Stimulated activated CD8-positive, alpha-beta memory T cell treated with anti-CD3 and anti-CD28 coated beads, Interleukin-15, amount 100 ng/mL, for 4 hours (primary cell): ENCODE results near the gene OR51V1.

Experiments
- DNase-seq, 2 donors: peaks; one replicate each; pipeline ENCODE4 v3.0.0-alpha.2; 2020; ENCODE audit warnings: low read depth in 2 of 2

The OR51V1 gene

GRCh38 chr11:5230266-5230665 is 29.8 kb upstream of the OR51V1 start:
- DNase-seq: no peak

- no peak for DNase-seq
These were observed 29.3 kb upstream of the OR51V1 start for GRCh38 chr11:5229796-5230195.

- DNase-seq: no peak
These were observed 28.9 kb upstream of the OR51V1 start for GRCh38 chr11:5229356-5229755.

GRCh38 chr11:5228124-5228523 is 27.6 kb upstream of the OR51V1 start:
- DNase-seq: no peak

GRCh38 chr11:5227681-5228080 is 27.2 kb upstream of the OR51V1 start:
- DNase-seq: no peak

GRCh38 chr11:5226732-5227310 is 26.3 kb upstream of the OR51V1 start, which contains the start of gene HBB:
Gene HBB (minus strand): TSS chr11:5227071. CDS start chr11:5227021, 50 bp downstream.
- no peak for DNase-seq

GRCh38 chr11:5225480-5225871 is 25.0 kb upstream of the OR51V1 start:
- DNase-seq: no peak

- DNase-seq: no peak
These were observed 24.3 kb upstream of the OR51V1 start for GRCh38 chr11:5224538-5225479.

- DNase-seq: no peak
These were observed 23.2 kb upstream of the OR51V1 start for GRCh38 chr11:5223686-5224085.

- DNase-seq: no peak
These were observed 22.7 kb upstream of the OR51V1 start for GRCh38 chr11:5223146-5223545.

- DNase-seq: no peak
These were observed 9.9 kb upstream of the OR51V1 start for GRCh38 chr11:5210376-5210885.

- DNase-seq: no peak
These were observed 4.3 kb upstream of the OR51V1 start for GRCh38 chr11:5204787-5205186.

- no peak for DNase-seq
These were observed 2.9 kb upstream of the OR51V1 start for GRCh38 chr11:5203366-5203765.

- no peak for DNase-seq
These were observed 2.2 kb downstream of the OR51V1 start for GRCh38 chr11:5198285-5198684.

GRCh38 chr11:5197536-5197935 is 2.9 kb downstream of the OR51V1 start:
- no peak for DNase-seq

GRCh38 chr11:5196731-5197130 is 3.8 kb downstream of the OR51V1 start:
- DNase-seq: no peak

GRCh38 chr11:5196067-5196466 is 4.4 kb downstream of the OR51V1 start:
- DNase-seq: no peak

- DNase-seq: no peak
These were observed 7.7 kb downstream of the OR51V1 start for GRCh38 chr11:5192738-5193137.

- DNase-seq: no peak
These were observed 12.3 kb downstream of the OR51V1 start for GRCh38 chr11:5188201-5188600.

- DNase-seq: no peak
These were observed 22.2 kb downstream of the OR51V1 start for GRCh38 chr11:5178046-5178837.

GRCh38 chr11:5174934-5175333 is 25.5 kb downstream of the OR51V1 start:
- DNase-seq: no peak

GRCh38 chr11:5171856-5172255 is 28.6 kb downstream of the OR51V1 start:
- no peak for DNase-seq
